Rectal smooth muscle tissue (tissue), 1 donor: ENCODE data around the gene DCDC2.
"Not testable (repeated sequence)": the region's sequence is repeated elsewhere in the genome, so short reads cannot be mapped to it uniquely, and the experiment has no call there.

Experiments used
- H3K27ac ChIP-seq: one replicate; pipeline ENCODE4 v1.7.0; 2013; ENCODE audit warnings: low read depth, low read length, inconsistent platforms
- H3K27me3 ChIP-seq: one replicate; pipeline ENCODE4 v1.7.0; 2013; ENCODE audit warnings: low read length; ENCODE audit not compliant: control insufficient read depth, insufficient read depth
- H3K36me3 ChIP-seq: one replicate; pipeline ENCODE4 v1.7.0; 2013; ENCODE audit warnings: low read length; ENCODE audit not compliant: control insufficient read depth, insufficient read depth
- H3K4me1 ChIP-seq: one replicate; pipeline ENCODE4 v1.7.0; 2013; ENCODE audit warnings: low read length; ENCODE audit not compliant: control insufficient read depth, insufficient read depth
- H3K4me3 ChIP-seq: one replicate; pipeline ENCODE4 v1.7.0; 2013; ENCODE audit warnings: low read length
- H3K9ac ChIP-seq: one replicate; pipeline ENCODE4 v1.7.0; 2013; ENCODE audit warnings: low read length

The DCDC2 gene

GRCh38 chr6:24183584-24183983 lies 174.3 kb downstream of the DCDC2 start:
- H3K36me3 ChIP-seq = no peaks in the 10 kb centered on the region
- no peak overlapping the region for H3K4me3 ChIP-seq
- no peaks in the 10 kb centered on the region for H3K4me1 ChIP-seq
- no peaks in the 10 kb centered on the region for H3K27me3 ChIP-seq
- H3K27ac ChIP-seq = no peak overlapping the region
- H3K9ac ChIP-seq = no peak overlapping the region

- Histone ChIP-seq H3K4me1 (peaks cover 3% of the 10 kb centered on the region), H3K9ac (no peak overlapping the region), H3K36me3 (no peaks in the 10 kb centered on the region), H3K27ac (no peak overlapping the region), H3K27me3 (no peaks in the 10 kb centered on the region), H3K4me3 (no peak overlapping the region)
Measured at GRCh38 chr6:24157886-24158285, 200.0 kb downstream of the DCDC2 start.

- Histone ChIP-seq H3K4me1 (peaks cover 3% of the 10 kb centered on the region), H3K27ac (no peak overlapping the region), H3K4me3 (no peak overlapping the region), H3K9ac (no peak overlapping the region), H3K36me3 (no peaks in the 10 kb centered on the region), H3K27me3 (no peaks in the 10 kb centered on the region)
Measured at GRCh38 chr6:24154121-24154520, 203.7 kb downstream of the DCDC2 start.

- H3K27me3 ChIP-seq = no peaks in the 10 kb centered on the region
- peaks cover 5% of the 10 kb centered on the region for H3K4me1 ChIP-seq
- no peak overlapping the region for H3K9ac ChIP-seq
- H3K27ac ChIP-seq = no peak overlapping the region
- no peaks in the 10 kb centered on the region for H3K36me3 ChIP-seq
- no peak overlapping the region for H3K4me3 ChIP-seq
Measured at GRCh38 chr6:24152014-24152413, 205.8 kb downstream of the DCDC2 start.

GRCh38 chr6:24149836-24150235 lies 208.0 kb downstream of the DCDC2 start:
- no peak overlapping the region for H3K27ac ChIP-seq
- H3K4me1 ChIP-seq = peaks cover 5% of the 10 kb centered on the region
- H3K36me3 ChIP-seq = no peaks in the 10 kb centered on the region
- no peak overlapping the region for H3K4me3 ChIP-seq
- no peak overlapping the region for H3K9ac ChIP-seq
- H3K27me3 ChIP-seq = no peaks in the 10 kb centered on the region

- peaks cover 5% of the 10 kb centered on the region for H3K4me1 ChIP-seq
Measured at GRCh38 chr6:24149296-24149695, 208.6 kb downstream of the DCDC2 start.

GRCh38 chr6:24148684-24149083 lies 209.2 kb downstream of the DCDC2 start:
- H3K36me3 ChIP-seq = no peaks in the 10 kb centered on the region
- no peaks in the 10 kb centered on the region for H3K27me3 ChIP-seq
- peaks cover 5% of the 10 kb centered on the region for H3K4me1 ChIP-seq
- H3K9ac ChIP-seq = no peak overlapping the region
- H3K4me3 ChIP-seq = no peak overlapping the region
- no peak overlapping the region for H3K27ac ChIP-seq

More at GRCh38 chr6:24149296-24149695, 208.6 kb downstream of the DCDC2 start:
- no peak overlapping the region for H3K4me3 ChIP-seq
- no peak overlapping the region for H3K9ac ChIP-seq
- H3K36me3 ChIP-seq = no peaks in the 10 kb centered on the region
- no peaks in the 10 kb centered on the region for H3K27me3 ChIP-seq
- no peak overlapping the region for H3K27ac ChIP-seq

- Histone ChIP-seq H3K27me3 (no peaks in the 10 kb centered on the region), H3K36me3 (no peaks in the 10 kb centered on the region), H3K9ac (no peak overlapping the region), H3K4me1 (peaks cover 5% of the 10 kb centered on the region), H3K4me3 (no peak overlapping the region), H3K27ac (no peak overlapping the region)
Measured at GRCh38 chr6:24148154-24148570, 209.7 kb downstream of the DCDC2 start.

GRCh38 chr6:24147511-24148153 lies 210.2 kb downstream of the DCDC2 start:
- H3K9ac ChIP-seq = no peak overlapping the region
- H3K27me3 ChIP-seq = no peaks in the 10 kb centered on the region
- no peak overlapping the region for H3K4me3 ChIP-seq
- H3K27ac ChIP-seq = no peak overlapping the region
- peaks cover 5% of the 10 kb centered on the region for H3K4me1 ChIP-seq
- H3K36me3 ChIP-seq = no peaks in the 10 kb centered on the region

- no peaks in the 10 kb centered on the region for H3K27me3 ChIP-seq
- no peak overlapping the region for H3K9ac ChIP-seq
- H3K27ac ChIP-seq = no peak overlapping the region
- H3K4me1 ChIP-seq = peaks cover 5% of the 10 kb centered on the region
- no peak overlapping the region for H3K4me3 ChIP-seq
- no peaks in the 10 kb centered on the region for H3K36me3 ChIP-seq
Measured at GRCh38 chr6:24146871-24147270, 211.0 kb downstream of the DCDC2 start.

GRCh38 chr6:24145690-24146131 lies 212.1 kb downstream of the DCDC2 start:
- H3K9ac ChIP-seq = no peak overlapping the region
- no peaks in the 10 kb centered on the region for H3K27me3 ChIP-seq
- peaks cover 5% of the 10 kb centered on the region for H3K4me1 ChIP-seq
- no peaks in the 10 kb centered on the region for H3K36me3 ChIP-seq
- no peak overlapping the region for H3K4me3 ChIP-seq
- no peak overlapping the region for H3K27ac ChIP-seq

GRCh38 chr6:24142733-24143132 lies 215.1 kb downstream of the DCDC2 start:
- H3K27ac ChIP-seq, H3K4me1 ChIP-seq, H3K4me3 ChIP-seq, H3K27me3 ChIP-seq, H3K9ac ChIP-seq, H3K36me3 ChIP-seq: not testable (repeated sequence)

GRCh38 chr6:24140591-24140990 lies 217.3 kb downstream of the DCDC2 start:
- Histone ChIP-seq H3K36me3 (no peaks in the 10 kb centered on the region), H3K9ac (no peak overlapping the region), H3K27ac (no peak overlapping the region), H3K4me1 (no peaks in the 10 kb centered on the region), H3K27me3 (no peaks in the 10 kb centered on the region), H3K4me3 (no peak overlapping the region)
